K562 treated with DMSO at 1 percent for 24 hours (cell line): ENCODE measurements around the gene PLEKHH2. TPM values are rescaled to one million over a fixed set of nuclear protein-coding genes. Genes with fewer than 3 reads are reported as not detected.

Source experiments
- total RNA-seq: library from RNA; unstranded; fragments of 300-600 nt; gene quantifications from 2 replicates; pipeline ENCODE4 v1.2.3, GENCODE V29; 2022; ENCODE audit warnings: low read depth; ENCODE audit not compliant: insufficient read depth

Gene PLEKHH2
- total RNA-seq: 2.9 and 3.7 TPM in 2 replicates

DNA sequence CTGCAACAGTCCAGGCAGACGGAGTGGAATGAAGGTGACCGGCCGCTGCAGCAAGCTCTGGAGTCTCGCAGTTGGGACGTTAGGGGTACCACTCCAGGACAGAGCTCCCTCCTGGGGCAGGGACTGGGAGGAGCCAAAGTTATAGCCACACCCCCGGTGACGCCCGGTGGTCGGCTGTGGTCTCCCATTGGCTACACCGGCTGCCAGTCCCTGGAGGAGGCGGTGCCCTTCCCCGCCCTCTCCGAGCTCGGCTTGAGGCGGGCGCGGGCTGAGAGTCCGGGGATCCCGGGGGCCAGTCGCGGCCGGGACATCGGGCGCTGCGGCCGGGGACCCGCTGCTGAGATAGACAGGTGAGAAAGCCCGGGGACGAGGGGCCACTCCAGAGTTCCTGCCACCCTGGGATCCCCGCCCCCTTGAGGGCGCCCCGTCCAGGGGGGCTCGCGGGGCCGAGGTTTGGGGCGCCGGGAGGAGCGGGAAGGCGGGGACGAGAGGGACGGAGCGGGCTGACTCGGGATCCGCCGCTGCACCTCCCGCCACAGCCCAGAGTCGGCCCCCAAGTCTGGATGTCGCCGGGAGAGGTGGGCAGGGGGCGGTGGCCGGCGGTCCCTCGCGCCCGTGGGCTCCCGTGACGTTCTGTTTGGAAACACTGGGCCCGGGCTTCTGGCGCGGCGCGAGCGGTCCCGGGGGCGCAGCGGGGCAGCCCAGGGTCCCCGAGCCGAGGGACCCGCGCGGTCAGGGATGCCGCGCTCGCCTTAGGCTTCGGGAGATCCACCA, at the start of gene PLEKHH2:
PLEKHH2 (plus strand) TSS at position 231 of the 774 bp plus-strand sequence. CDS start 7,414 bp downstream, outside the sequence.

GRCh38 chr2:43595603-43596412, 41.3 kb upstream of the PLEKHH2 start, which contains the start of gene THADA:
Gene THADA, minus strand, starts transcription at chr2:43596038. Its CDS starts 3,646 bp downstream, at chr2:43592392.

GRCh38 chr2:43676322-43677050, 39.4 kb downstream of the PLEKHH2 start, which contains the start of gene C1GALT1C1L:
Gene C1GALT1C1L, minus strand, starts transcription at chr2:43676429. Its CDS starts 107 bp downstream, at chr2:43676322.

GRCh38 chr2:43773876-43774613, 137.0 kb downstream of the PLEKHH2 start, which contains the start of gene DYNC2LI1:
Gene DYNC2LI1, plus strand, starts transcription at chr2:43774039. Its CDS starts 100 bp downstream, at chr2:43774139.

Other genes starting within 250 kb of the PLEKHH2 start
- 9.2 and 10.4 TPM in 2 replicates for gene THADA, start 41.2 kb upstream of the PLEKHH2 start, total RNA-seq
- 1.4 and 1.5 TPM in 2 replicates for gene C1GALT1C1L, start 39.2 kb downstream of the PLEKHH2 start, total RNA-seq
- gene DYNC2LI1, start 136.8 kb downstream of the PLEKHH2 start, total RNA-seq: 8.3 and 16.7 TPM in 2 replicates
- gene ABCG5, start 201.6 kb downstream of the PLEKHH2 start, total RNA-seq: not detected in 2 replicates
- gene ABCG8, start 201.7 kb downstream of the PLEKHH2 start, total RNA-seq: not detected in 2 replicates